Loucy (cell line): Measurements from ENCODE around the gene EPB41.

Experiments
- H2AFZ ChIP-seq: fragments of 200-600 bp; sonication (generic); 2 replicates; pipeline ENCODE4 v1.6.0; 2016; ENCODE audit warnings: antibody characterized with exemption, mild to moderate bottlenecking, low read length, moderate library complexity
- H3F3A ChIP-seq: fragments of 200-600 bp; 2 replicates; pipeline ENCODE4 v1.6.0; 2016; ENCODE audit warnings: antibody characterized with exemption, low read depth, mild to moderate bottlenecking
- H3K27me3 ChIP-seq: fragments of 200-600 bp; sonication (generic); 2 replicates; pipeline ENCODE4 v1.6.1; 2014; ENCODE audit warnings: low read length, mild to moderate bottlenecking; ENCODE audit not compliant: insufficient read depth, poor library complexity, severe bottlenecking
- H3K36me3 ChIP-seq: fragments of 200-600 bp; sonication (generic); 2 replicates; pipeline ENCODE4 v1.6.1; 2016; ENCODE audit warnings: low read length; ENCODE audit not compliant: insufficient read depth
- H3K4me1 ChIP-seq: fragments of 200-600 bp; sonication (generic); 2 replicates; pipeline ENCODE4 v1.5.1; 2014; ENCODE audit warnings: low read length, mild to moderate bottlenecking; ENCODE audit not compliant: insufficient read depth, poor library complexity, severe bottlenecking
- H3K4me2 ChIP-seq: fragments of 200-600 bp; sonication (generic); 2 replicates; pipeline ENCODE4 v1.6.0; 2014; ENCODE audit warnings: antibody characterized with exemption, low read length, low read depth, mild to moderate bottlenecking; ENCODE audit not compliant: poor library complexity, severe bottlenecking
- H3K4me3 ChIP-seq: fragments of 200-600 bp; sonication (generic); 2 replicates; pipeline ENCODE4 v1.5.1; 2014; ENCODE audit warnings: low read length, mild to moderate bottlenecking, mixed read lengths; ENCODE audit not compliant: poor library complexity, severe bottlenecking
- H3K79me2 ChIP-seq: fragments of 200-600 bp; sonication (generic); 2 replicates; pipeline ENCODE4 v1.6.1; 2014; ENCODE audit warnings: low read length; ENCODE audit not compliant: insufficient read depth
- H3K9ac ChIP-seq: fragments of 200-600 bp; sonication (generic); 2 replicates; pipeline ENCODE4 v1.6.0; 2014; ENCODE audit warnings: mild to moderate bottlenecking, low read depth, low read length, moderate library complexity; ENCODE audit not compliant: poor library complexity, severe bottlenecking
- H3K9me2 ChIP-seq: fragments of 200-600 bp; sonication (generic); replicated peaks from 2 replicates; pipeline ENCODE4 v1.6.1; 2016; ENCODE audit warnings: low read depth, low read length, mixed read lengths
- H3K9me3 ChIP-seq: fragments of 200-600 bp; sonication (generic); 2 replicates; pipeline ENCODE4 v1.6.1; 2014; ENCODE audit warnings: mild to moderate bottlenecking, antibody characterized with exemption, low read length, low read depth; ENCODE audit not compliant: insufficient read depth
- H4K20me1 ChIP-seq: fragments of 200-600 bp; sonication (generic); 2 replicates; pipeline ENCODE4 v1.6.0; 2014; ENCODE audit warnings: antibody characterized with exemption, low read length, mild to moderate bottlenecking; ENCODE audit not compliant: insufficient read depth, poor library complexity, severe bottlenecking
- CTCF ChIP-seq: fragments of 200-600 bp; sonication (generic); conservative IDR thresholded peaks from 2 replicates; pipeline ENCODE4 v1.5.1; 2014; ENCODE audit warnings: mild to moderate bottlenecking, antibody characterized with exemption, low read length
- EZH2phosphoT487 ChIP-seq: fragments of 200-600 bp; IDR thresholded peaks from 2 replicates; pipeline ENCODE4 v1.6.1; 2018; ENCODE audit warnings: antibody characterized with exemption, mild to moderate bottlenecking, moderate library complexity, borderline replicate concordance

Gene EPB41

GRCh38 chr1:29133861-29134694 is 219.7 kb downstream of the EPB41 start:
- Histone ChIP-seq H3K4me2 (no peak overlapping the region), H3K9me3 (no peaks in the 10 kb centered on the region), H3F3A (no peaks in the 10 kb centered on the region), H3K4me3 (no peak overlapping the region), H3K79me2 (no peaks in the 10 kb centered on the region), H3K9ac (no peak overlapping the region), H2AFZ (no peak overlapping the region; the same call in 1 of the 2 replicates), H4K20me1 (no peaks in the 10 kb centered on the region), H3K9me2 (no peaks in the 10 kb centered on the region), H3K27me3 (no peaks in the 10 kb centered on the region), H3K4me1 (no peaks in the 10 kb centered on the region), H3K36me3 (no peaks in the 10 kb centered on the region)
- TF ChIP-seq EZH2phosphoT487 (no peak), CTCF (no peak)

GRCh38 chr1:29134695-29135028 is 220.3 kb downstream of the EPB41 start:
- no peak overlapping the region for H2AFZ ChIP-seq
- no peaks in the 10 kb centered on the region for H3K36me3 ChIP-seq
- no peaks in the 10 kb centered on the region for H3K79me2 ChIP-seq
- no peak overlapping the region for H3K4me2 ChIP-seq
- no peak overlapping the region for H3K4me3 ChIP-seq
- H3K4me1 ChIP-seq, result no peaks in the 10 kb centered on the region
- H3K9ac ChIP-seq, result no peak overlapping the region
- TF ChIP-seq EZH2phosphoT487, result no peak
- no peak for TF ChIP-seq CTCF
- H3K27me3 ChIP-seq, result no peaks in the 10 kb centered on the region
- H3K9me2 ChIP-seq, result no peaks in the 10 kb centered on the region
- H3K9me3 ChIP-seq, result no peaks in the 10 kb centered on the region
- no peaks in the 10 kb centered on the region for H4K20me1 ChIP-seq
- H3F3A ChIP-seq, result no peaks in the 10 kb centered on the region

GRCh38 chr1:29136391-29136915 is 222.1 kb downstream of the EPB41 start:
- H3K4me3 ChIP-seq, result no peak overlapping the region
- no peak for TF ChIP-seq EZH2phosphoT487
- no peak for TF ChIP-seq CTCF
- no peaks in the 10 kb centered on the region for H3K9me2 ChIP-seq
- no peaks in the 10 kb centered on the region for H3K4me1 ChIP-seq
- H2AFZ ChIP-seq, result no peak overlapping the region
- no peaks in the 10 kb centered on the region for H3K79me2 ChIP-seq
- H3K4me2 ChIP-seq, result no peak overlapping the region
- H3F3A ChIP-seq, result no peaks in the 10 kb centered on the region
- no peaks in the 10 kb centered on the region for H3K36me3 ChIP-seq
- no peak overlapping the region for H3K9ac ChIP-seq
- H3K27me3 ChIP-seq, result no peaks in the 10 kb centered on the region
- H4K20me1 ChIP-seq, result no peaks in the 10 kb centered on the region
- H3K9me3 ChIP-seq, result no peaks in the 10 kb centered on the region
